OCI-M2 (cell line): Measurements from ENCODE around the gene KAZALD1.

Source experiments
- DNase-seq: peaks from one replicate; lab custom pipeline; 2025; ENCODE audit not compliant: unreplicated experiment; lab: John Stamatoyannopoulos, UW

KAZALD1 gene

GRCh38 chr10:101091546-101092290 lies 29.9 kb downstream of the KAZALD1 start:
- DNase-seq: no peak

- DNase-seq: no peak
Measured at GRCh38 chr10:101092881-101093354, 31.1 kb downstream of the KAZALD1 start.

- DNase-seq: no peak
Measured at GRCh38 chr10:101094121-101094879, 32.5 kb downstream of the KAZALD1 start.

- no peak for DNase-seq
Measured at GRCh38 chr10:101095004-101095403, 33.2 kb downstream of the KAZALD1 start.

GRCh38 chr10:101095550-101096213 lies 33.9 kb downstream of the KAZALD1 start:
- peak; percentile 34 for DNase-seq

GRCh38 chr10:101096378-101096777 lies 34.6 kb downstream of the KAZALD1 start:
- no peak for DNase-seq

GRCh38 chr10:101097881-101098280 lies 36.1 kb downstream of the KAZALD1 start:
- no peak for DNase-seq

GRCh38 chr10:101099901-101100300 lies 38.1 kb downstream of the KAZALD1 start:
- DNase-seq: no peak

- DNase-seq: no peak
Measured at GRCh38 chr10:101101372-101101881, 39.6 kb downstream of the KAZALD1 start.

- no peak for DNase-seq
Measured at GRCh38 chr10:101103430-101103829, 41.6 kb downstream of the KAZALD1 start.

- no peak for DNase-seq
Measured at GRCh38 chr10:101106351-101106750, 44.6 kb downstream of the KAZALD1 start.

GRCh38 chr10:101107771-101108170 lies 46.0 kb downstream of the KAZALD1 start:
- DNase-seq: no peak

- no peak for DNase-seq
Measured at GRCh38 chr10:101110856-101111523, 49.2 kb downstream of the KAZALD1 start.

GRCh38 chr10:101111547-101111946 lies 49.8 kb downstream of the KAZALD1 start:
- DNase-seq: no peak

- DNase-seq: no peak
Measured at GRCh38 chr10:101112799-101113594, 51.2 kb downstream of the KAZALD1 start.

GRCh38 chr10:101113890-101114403 lies 52.2 kb downstream of the KAZALD1 start:
- no peak for DNase-seq

- DNase-seq: no peak
Measured at GRCh38 chr10:101114646-101115045, 52.9 kb downstream of the KAZALD1 start.
